Keratinocyte (primary cell): ENCODE results near the gene BTBD10. TPM values are rescaled to one million over a fixed set of nuclear protein-coding genes. Genes with fewer than 3 reads are reported as not detected.

ENCODE experiments used
- DNase-seq: peaks from one replicate; pipeline ENCODE4 v3.0.0-alpha.2; 2011; ENCODE audit warnings: low read depth, missing footprints, low spot score
- FAIRE-seq: peaks from 2 replicates; lab custom pipeline; 2011; peaks lifted over from hg19 to GRCh38; lab: Jason Lieb, UNC
- H2AFZ ChIP-seq: 2 replicates; pipeline ENCODE4 v1.6.0; 2012; ENCODE audit warnings: low read length, control low read depth, inconsistent platforms; ENCODE audit not compliant: control insufficient read depth
- H3K27ac ChIP-seq: 2 replicates; pipeline ENCODE4 v1.5.1; 2011; ENCODE audit warnings: low read length; ENCODE audit not compliant: control insufficient read depth, insufficient read depth
- H3K27me3 ChIP-seq: 3 replicates; pipeline ENCODE4 v1.6.0; 2011; ENCODE audit warnings: low read length; ENCODE audit not compliant: control insufficient read depth, insufficient read depth; ENCODE audit errors: extremely low read depth
- H3K36me3 ChIP-seq, 2 experiments: 2 replicates in 1 of 2; 3 replicates in 1 of 2; pipeline ENCODE4 v1.5.1; 2011; ENCODE audit warnings: low read length in 2 of 2, mild to moderate bottlenecking in 1 of 2; ENCODE audit not compliant: control insufficient read depth in 2 of 2, insufficient read depth in 2 of 2; ENCODE audit errors: extremely low read depth in 1 of 2
- H3K4me1 ChIP-seq: 3 replicates; pipeline ENCODE4 v1.5.1; 2011; ENCODE audit warnings: low read length; ENCODE audit not compliant: control insufficient read depth, insufficient read depth; ENCODE audit errors: extremely low read depth
- H3K4me2 ChIP-seq: 3 replicates; pipeline ENCODE4 v1.6.0; 2011; ENCODE audit warnings: low read depth, low read length; ENCODE audit not compliant: control insufficient read depth, insufficient read depth; ENCODE audit errors: extremely low read depth
- H3K4me3 ChIP-seq, 3 experiments: fragments of 200-600 bp in 1 of 3; sonication (generic) in 1 of 3; 2 replicates in 2 of 3; 3 replicates in 1 of 3; pipeline ENCODE4 v1.5.1; 2011 to 2016; ENCODE audit warnings: low read length in 3 of 3, mild to moderate bottlenecking in 3 of 3, control low read depth in 2 of 3, inconsistent platforms in 1 of 3, low read depth in 1 of 3, mixed read lengths in 1 of 3, mixed run types in 1 of 3, moderate library complexity in 1 of 3; ENCODE audit not compliant: control insufficient read depth in 2 of 3, insufficient read depth in 2 of 3; ENCODE audit errors: extremely low read depth in 1 of 3
- H3K79me2 ChIP-seq: 2 replicates; pipeline ENCODE4 v1.6.0; 2012; ENCODE audit warnings: low read length; ENCODE audit not compliant: control insufficient read depth, insufficient read depth
- H3K9ac ChIP-seq: 3 replicates; pipeline ENCODE4 v1.6.0; 2011; ENCODE audit warnings: low read length; ENCODE audit not compliant: control insufficient read depth, insufficient read depth; ENCODE audit errors: extremely low read depth
- H3K9me1 ChIP-seq: 3 replicates; pipeline ENCODE4 v1.6.0; 2011; ENCODE audit warnings: low read length; ENCODE audit not compliant: control insufficient read depth, insufficient read depth; ENCODE audit errors: extremely low read depth
- H3K9me3 ChIP-seq: 2 replicates; pipeline ENCODE4 v1.5.1; 2012; ENCODE audit warnings: low read depth, low read length; ENCODE audit not compliant: control insufficient read depth
- H4K20me1 ChIP-seq: 3 replicates; pipeline ENCODE4 v1.6.0; 2011; ENCODE audit warnings: low read length; ENCODE audit not compliant: control insufficient read depth, insufficient read depth; ENCODE audit errors: extremely low read depth
- CTCF ChIP-seq, 3 experiments: IDR thresholded peaks in 1 of 3; conservative IDR thresholded peaks in 1 of 3; optimal IDR thresholded peaks in 1 of 3; 2 replicates in 2 of 3; 3 replicates in 1 of 3; pipeline versions ENCODE3 to v1.5.1; 2011; ENCODE audit warnings: low read length in 3 of 3, mild to moderate bottlenecking in 3 of 3, moderate library complexity in 2 of 3, control low read depth in 1 of 3, inconsistent platforms in 1 of 3; ENCODE audit not compliant: insufficient read depth in 2 of 3; ENCODE audit errors: extremely low read depth in 1 of 3
- EZH2 ChIP-seq: IDR thresholded peaks from one replicate; pipeline ENCODE4 v1.6.1; 2012; ENCODE audit warnings: inconsistent platforms, mild to moderate bottlenecking, low read length, moderate library complexity
- dilution Hi-C: fragments of 300-500 bp; cut with MboI; formaldehyde crosslinking; loops from one replicate; pipeline ENCODE4 v1.7.0; 2020; ENCODE audit warnings: low sequenced_read_pairs; ENCODE audit not compliant: extremely low pct_ligation_motif_present
- polyA plus RNA-seq, 5 experiments: library from polyadenylated mRNA; depleted of rRNA in 3 of 5; stranded (reverse) in 3 of 5; stranded (forward) in 1 of 5; unstranded in 1 of 5; fragments of >200 nt; gene quantifications; 1 replicate in 1 of 5; 2 replicates in 3 of 5; 3 replicates in 1 of 5; pipeline versions ENCODE4 v1.2.1 to v1.2.3, GENCODE V29; 2011 to 2012; ENCODE audit warnings: missing spikeins in 2 of 5, low read depth in 1 of 5, low replicate concordance in 1 of 5

Gene BTBD10
- polyA plus RNA-seq, 1 donor (not counting 4 experiments of a cell fraction or from before 2014, with no cell fraction given): 76.0 TPM

GRCh38 chr11:13347901-13348300 lies 115.1 kb downstream of the BTBD10 start:
- DNase-seq (no peak), FAIRE-seq (no peak)
- Histone ChIP-seq H3K79me2 (peaks cover 3% of the 10 kb centered on the region), H3K27ac (no peak overlapping the region), H3K4me2 (no peak overlapping the region), H3K9ac (no peak overlapping the region), H3K9me1 (no peaks in the 10 kb centered on the region), H3K27me3 (no peaks in the 10 kb centered on the region), H3K4me3 (no peak overlapping the region), H3K4me1 (peaks cover 4% of the 10 kb centered on the region), H4K20me1 (peaks cover 3% of the 10 kb centered on the region), H3K36me3 (peaks cover 4 to 19% of the 10 kb centered on the region in 2 experiments), H3K9me3 (no peaks in the 10 kb centered on the region), H2AFZ (no peak overlapping the region)
- TF ChIP-seq EZH2 (no peak), CTCF (optimal IDR thresholded peaks at IDR 0.05 in 1 of 3, IDR thresholded peaks at IDR 0.05 in 1 of 3, conservative IDR thresholded peaks at IDR 0.05 in 1 of 3; ENCODE audit: extremely low read depth in 1 of 3, insufficient read depth in 2 of 3, low read length in 3 of 3) (no peak)
- dilution Hi-C loops: no loop called here

GRCh38 chr11:13346470-13346869 lies 116.6 kb downstream of the BTBD10 start:
- Histone ChIP-seq H2AFZ (no peak overlapping the region), H3K9me1 (no peaks in the 10 kb centered on the region), H3K9ac (no peak overlapping the region), H3K27ac (no peak overlapping the region), H3K9me3 (no peaks in the 10 kb centered on the region), H3K4me2 (no peak overlapping the region), H3K4me3 (no peak overlapping the region), H3K36me3 (peaks cover 0 to 24% of the 10 kb centered on the region in 2 experiments), H3K79me2 (peaks cover 3% of the 10 kb centered on the region), H3K27me3 (no peaks in the 10 kb centered on the region), H4K20me1 (peaks cover 3% of the 10 kb centered on the region), H3K4me1 (peaks cover 4% of the 10 kb centered on the region)
- dilution Hi-C loops: no loop called here
- no peak for TF ChIP-seq CTCF (optimal IDR thresholded peaks at IDR 0.05 in 1 of 3, IDR thresholded peaks at IDR 0.05 in 1 of 3, conservative IDR thresholded peaks at IDR 0.05 in 1 of 3; ENCODE audit: extremely low read depth in 1 of 3, insufficient read depth in 2 of 3, low read length in 3 of 3)
- TF ChIP-seq EZH2: no peak
- DNase-seq (no peak), FAIRE-seq (no peak)
